SW 1271 (cell line): Measurements from ENCODE around the gene A1BG.
"Not testable (repeated sequence)": the region's sequence is repeated elsewhere in the genome, so short reads cannot be mapped to it uniquely, and the experiment has no call there.

ENCODE experiments used
- DNase-seq, 2 experiments: peaks; one replicate each; lab custom pipeline; 2025; lab: John Stamatoyannopoulos, UW

A1BG gene

DNA sequence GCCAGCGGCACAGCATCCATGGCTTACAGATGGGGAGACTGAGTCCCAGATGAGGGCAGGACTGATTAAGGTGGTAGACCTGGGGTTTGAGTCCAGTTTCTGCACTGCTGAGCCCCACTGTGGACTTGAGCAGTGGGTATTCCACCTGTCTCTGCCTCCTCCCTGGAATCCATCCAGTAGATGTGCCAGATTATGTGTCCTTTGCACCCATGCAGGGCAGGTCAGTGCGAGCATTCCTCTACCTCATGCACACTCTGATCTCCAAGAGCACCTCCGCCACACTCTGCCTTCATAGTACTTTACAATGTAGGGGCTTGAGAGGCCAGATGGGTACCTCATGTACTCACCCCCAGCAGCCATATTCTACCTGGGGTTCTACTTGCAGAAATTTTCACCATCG, 16.5 kb downstream of the A1BG start:
- no peak for DNase-seq

DNA sequence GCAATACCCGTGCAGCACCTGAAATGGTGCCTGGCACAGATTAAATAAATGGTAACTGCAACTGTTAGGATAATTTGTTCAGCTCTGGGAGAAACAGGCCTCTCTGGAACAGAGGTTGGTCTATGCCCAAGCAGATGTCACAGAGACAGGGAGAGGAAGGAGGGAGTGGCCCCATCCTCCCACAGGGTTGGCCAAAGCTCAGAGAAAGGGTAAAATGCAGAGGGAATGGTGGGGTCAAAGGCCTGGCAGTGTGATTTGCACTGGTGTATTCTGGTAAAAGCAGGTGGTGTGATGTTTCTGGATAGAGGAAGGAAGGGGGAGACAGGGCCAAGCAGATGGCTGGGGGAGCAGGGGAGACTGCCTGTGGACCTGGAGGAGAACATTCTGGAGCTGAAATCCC, 17.1 kb downstream of the A1BG start:
- no peak for DNase-seq

DNA sequence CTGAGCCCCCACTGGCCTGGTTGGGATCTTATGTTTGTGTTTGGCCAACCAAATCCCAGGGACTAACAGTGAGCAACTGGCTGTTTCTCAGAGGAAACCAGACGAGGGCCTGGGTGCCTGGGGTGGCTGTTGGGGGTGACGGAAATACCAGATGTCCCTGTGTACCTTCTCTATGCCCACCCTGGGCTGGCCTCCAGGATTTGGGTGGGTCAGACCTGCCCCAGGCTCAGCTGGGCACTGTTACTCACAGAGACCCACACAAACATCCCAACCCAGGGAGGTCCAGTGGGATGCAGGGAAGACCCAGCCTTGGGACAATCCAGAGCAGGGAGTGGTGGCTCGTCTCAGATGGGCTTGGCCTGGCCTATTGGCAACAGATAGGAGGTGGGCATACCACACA, 17.7 kb downstream of the A1BG start:
- DNase-seq: no peak

DNA sequence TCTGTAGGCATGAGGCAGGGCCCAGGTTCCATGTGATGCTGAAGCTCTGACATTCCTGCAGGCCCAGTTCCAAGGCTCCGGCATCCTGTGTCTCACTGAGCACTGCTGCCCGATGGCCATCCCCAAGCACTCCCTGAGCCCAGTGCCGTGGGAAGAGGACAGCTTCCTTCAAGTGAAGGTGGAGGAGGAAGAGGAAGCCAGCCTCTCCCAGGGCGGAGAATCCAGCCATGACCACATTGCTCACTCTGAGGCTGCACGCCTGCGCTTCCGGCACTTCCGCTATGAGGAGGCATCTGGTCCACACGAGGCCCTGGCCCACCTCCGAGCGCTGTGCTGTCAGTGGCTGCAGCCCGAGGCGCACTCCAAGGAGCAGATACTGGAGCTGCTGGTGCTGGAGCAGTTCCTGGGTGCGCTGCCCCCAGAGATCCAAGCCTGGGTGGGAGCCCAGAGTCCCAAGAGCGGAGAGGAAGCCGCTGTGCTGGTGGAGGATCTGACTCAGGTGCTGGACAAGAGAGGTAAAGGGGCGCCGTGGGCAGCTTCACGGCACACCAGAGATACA, 18.5 kb downstream of the A1BG start:
- DNase-seq: no peak

- DNase-seq: no peak
Observed at GRCh38 chr19:58332697-58333096, 20.6 kb downstream of the A1BG start.

GRCh38 chr19:58330458-58330857, 22.8 kb downstream of the A1BG start:
- DNase-seq: no peak

- DNase-seq: no peak
Observed at GRCh38 chr19:58328999-58329398, 24.3 kb downstream of the A1BG start.

DNA sequence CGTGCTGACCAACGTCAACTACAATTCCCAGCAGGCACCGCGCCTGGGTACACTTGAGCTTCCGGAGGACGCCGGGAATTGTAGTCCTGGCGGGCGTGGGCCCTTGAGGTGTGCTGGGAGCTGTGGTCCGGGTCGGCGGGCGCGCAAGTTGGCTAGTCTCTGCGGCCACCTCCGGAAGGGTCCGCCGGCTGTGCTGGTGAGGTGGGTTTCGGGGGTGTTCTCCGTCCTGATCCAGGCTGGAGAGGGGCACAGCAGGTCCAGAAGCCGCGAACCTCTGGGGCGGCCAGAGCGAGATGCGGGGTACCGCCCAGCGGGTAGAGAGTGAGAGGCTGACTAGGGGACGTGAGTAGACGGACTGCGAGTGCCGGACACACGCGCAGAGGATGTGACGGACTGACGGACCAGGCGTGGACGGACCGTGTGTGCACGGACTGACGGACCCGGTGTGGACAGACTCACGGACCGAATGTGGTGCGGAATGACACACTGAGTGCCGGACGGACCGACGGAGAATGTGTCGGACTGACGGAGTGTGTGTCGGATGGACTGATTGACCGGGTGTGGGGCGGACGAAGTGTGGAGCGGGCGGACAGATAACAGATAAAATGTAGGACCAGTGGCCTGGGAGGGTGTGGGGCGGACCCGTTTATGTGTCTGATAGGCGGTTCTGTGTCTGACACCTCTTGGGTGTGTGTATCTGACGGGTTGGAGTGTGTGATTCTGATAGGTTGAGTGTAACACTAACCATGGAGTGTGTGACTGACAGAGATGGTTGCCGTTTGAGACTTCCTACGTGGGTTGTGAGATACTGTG, 26.2 kb downstream of the A1BG start, which contains the start of gene ZSCAN22:
Gene ZSCAN22, plus strand, starts transcription at position 81 of the 813 bp plus-strand sequence. CDS start 7,809 bp downstream, outside the sequence.
- peak; percentile 83 to 85 for DNase-seq

GRCh38 chr19:58326501-58326913, 26.8 kb downstream of the A1BG start:
- no peak for DNase-seq

GRCh38 chr19:58325311-58326022, 27.8 kb downstream of the A1BG start:
- no peak for DNase-seq

DNA sequence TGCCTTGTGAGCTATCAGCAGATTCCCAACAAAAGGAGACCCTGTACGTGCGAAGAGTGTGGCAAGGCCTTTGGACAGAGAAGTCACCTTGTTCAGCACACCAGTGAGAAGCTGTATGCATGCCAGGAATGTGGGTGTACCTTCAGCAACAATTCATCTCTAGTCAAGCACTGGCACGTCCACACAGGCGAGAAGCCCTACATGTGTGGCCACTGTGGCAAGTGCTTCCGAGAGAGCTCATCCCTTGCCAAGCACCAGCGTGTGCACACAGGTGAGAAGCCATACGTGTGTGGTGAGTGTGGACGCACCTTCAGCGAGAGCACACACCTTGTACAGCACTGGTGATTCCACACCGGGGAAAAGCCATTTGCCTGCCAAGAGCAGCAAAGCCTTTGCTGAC, 34.1 kb downstream of the A1BG start:
- DNase-seq: no peak

DNA sequence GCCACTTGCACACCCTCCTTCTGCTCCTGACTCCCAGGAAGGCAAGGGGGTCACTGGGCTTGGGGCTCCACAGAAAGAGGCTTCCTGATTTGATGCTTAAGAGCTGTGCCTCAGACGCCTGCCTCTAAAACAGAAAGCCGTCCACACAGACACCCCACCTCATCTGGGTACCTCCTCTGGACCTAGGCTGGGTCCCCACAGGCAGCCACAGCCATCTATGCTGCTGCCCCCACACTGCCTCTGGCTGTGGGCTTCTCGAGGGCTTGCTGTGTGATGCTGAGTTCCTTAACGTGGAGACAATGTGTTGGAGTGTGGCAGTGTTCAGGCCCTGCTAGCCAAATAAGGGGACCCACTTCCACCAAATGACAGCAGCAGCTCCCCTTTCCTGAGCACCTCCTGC, 35.0 kb downstream of the A1BG start:
- no peak for DNase-seq

DNA sequence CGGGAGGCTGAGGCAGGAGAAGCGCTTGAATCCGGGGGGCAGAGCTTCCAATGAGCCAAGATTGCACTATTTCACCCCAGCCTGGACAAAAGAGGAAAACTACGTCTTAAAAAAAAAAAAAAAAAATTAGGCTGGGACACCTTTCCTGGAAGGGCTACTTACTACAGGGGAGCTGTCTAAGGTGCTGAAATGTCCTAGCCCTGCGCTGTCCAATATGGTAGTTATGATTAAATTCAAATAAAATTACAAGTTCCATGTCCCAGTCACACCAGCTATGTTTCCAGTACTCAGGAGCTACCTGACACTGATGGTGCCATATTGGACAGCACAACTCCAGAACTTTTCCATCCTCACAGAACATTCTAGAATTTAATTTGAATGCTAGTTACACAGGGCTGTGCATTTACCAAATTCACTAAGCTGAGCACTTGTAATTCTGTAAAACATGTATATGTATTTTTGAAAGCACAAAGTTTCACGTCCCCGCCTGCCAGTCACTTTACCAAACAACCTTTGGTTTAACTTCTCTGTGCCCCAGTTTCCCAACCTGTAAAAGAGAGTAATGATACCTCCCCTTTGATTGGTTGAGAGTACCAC, 35.7 kb downstream of the A1BG start:
- DNase-seq: no peak

- no peak for DNase-seq
Observed at GRCh38 chr19:58315580-58315979, 37.7 kb downstream of the A1BG start.

GRCh38 chr19:58311345-58311865, 41.9 kb downstream of the A1BG start:
- no peak for DNase-seq

- not testable (repeated sequence) for DNase-seq
Observed at GRCh38 chr19:58310685-58311084, 42.6 kb downstream of the A1BG start.

GRCh38 chr19:58307736-58308135, 45.6 kb downstream of the A1BG start:
- DNase-seq: no peak

DNA sequence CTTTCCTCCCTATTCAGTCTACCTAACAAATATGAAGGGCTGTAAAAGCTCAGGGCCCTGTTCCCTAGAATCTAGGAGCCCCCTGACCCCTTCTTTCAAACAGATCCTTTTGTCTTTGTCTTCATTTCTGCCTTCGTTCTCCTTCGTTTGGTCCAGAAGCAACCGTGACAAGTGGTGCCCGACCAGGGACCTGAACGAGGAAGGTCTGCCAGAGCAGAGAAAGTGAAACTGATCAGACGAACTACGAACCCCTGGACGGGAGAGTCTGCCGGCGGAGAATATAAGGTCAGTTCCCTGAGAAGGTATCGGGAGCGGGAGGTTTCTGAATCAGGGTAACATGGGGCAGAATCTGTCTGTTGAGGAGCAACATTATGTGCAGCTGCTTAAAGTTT, 47.4 kb downstream of the A1BG start:
- DNase-seq: no peak

- DNase-seq: peak; percentile 66 to 88
Observed at GRCh38 chr19:58305065-58305931, 48.0 kb downstream of the A1BG start, which contains the start of gene ERVK3-1. Gene ERVK3-1 (plus strand): TSS chr19:58305377. CDS start chr19:58312169, 6,792 bp downstream.

DNA sequence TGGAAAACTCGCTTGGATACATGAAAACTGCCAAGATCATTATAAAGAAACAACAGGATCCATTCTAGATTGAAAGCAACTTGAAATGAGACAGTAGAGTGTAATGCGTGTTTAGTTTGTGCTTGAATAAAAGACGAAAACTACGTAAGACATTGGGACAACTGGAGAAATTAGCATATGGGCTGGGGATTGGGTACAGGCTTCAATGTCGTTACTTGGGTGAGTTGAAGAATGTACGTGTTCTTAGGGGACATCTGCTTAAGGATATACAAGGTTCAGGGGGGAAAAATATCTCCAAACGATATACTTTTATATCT, 48.6 kb downstream of the A1BG start:
- no peak for DNase-seq

GRCh38 chr19:58304255-58304654, 49.0 kb downstream of the A1BG start:
- no peak for DNase-seq
